HG03354 (cell line): ENCODE measurements around the gene COL4A1.

ENCODE experiments used
- ATAC-seq: cut with Tn5 transposase; IDR thresholded peaks from one replicate; pipeline ENCODE4 v1.9.1; 2021; ENCODE audit warnings: mild to moderate bottlenecking; ENCODE audit not compliant: unreplicated experiment, poor library complexity, severe bottlenecking

The COL4A1 gene

DNA sequence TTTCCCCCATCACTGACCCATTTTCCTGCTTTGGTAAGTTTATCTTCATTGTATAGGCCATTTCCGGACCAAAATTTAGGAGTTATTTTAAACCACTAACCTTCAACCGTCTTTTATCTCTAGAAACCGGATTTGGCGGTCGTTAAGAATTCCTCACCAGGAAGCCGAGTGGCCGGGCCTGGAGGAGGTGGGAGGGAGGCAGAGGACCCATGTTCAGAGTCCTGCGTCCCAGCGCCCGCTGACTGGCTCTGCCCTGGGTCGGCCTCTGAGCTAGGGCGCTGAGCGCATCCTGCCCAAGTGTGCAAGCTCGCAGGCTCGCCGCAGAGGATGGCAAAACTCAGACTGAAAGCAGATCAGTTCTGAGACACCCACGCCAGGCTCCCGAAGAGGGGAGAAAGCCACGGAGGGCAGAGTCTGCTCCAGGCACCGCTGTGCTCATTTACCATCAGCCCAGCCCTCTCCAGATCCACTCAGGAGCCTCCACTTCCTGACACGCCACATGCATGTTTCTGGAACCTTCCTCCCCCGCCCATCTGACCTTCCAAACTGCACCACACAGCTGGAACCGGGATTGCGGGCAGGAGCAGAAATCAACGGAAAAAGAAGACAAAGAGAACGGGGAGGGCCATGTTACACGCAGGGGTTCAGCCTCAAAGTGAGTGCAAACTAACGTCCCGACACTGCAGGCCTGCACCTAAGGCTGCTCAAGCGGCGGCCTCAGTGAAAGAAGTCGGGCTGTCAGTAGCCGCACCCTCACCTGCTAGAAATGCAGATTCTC lies 8.3 kb downstream of the COL4A1 start:
- ATAC-seq, result no peak

DNA sequence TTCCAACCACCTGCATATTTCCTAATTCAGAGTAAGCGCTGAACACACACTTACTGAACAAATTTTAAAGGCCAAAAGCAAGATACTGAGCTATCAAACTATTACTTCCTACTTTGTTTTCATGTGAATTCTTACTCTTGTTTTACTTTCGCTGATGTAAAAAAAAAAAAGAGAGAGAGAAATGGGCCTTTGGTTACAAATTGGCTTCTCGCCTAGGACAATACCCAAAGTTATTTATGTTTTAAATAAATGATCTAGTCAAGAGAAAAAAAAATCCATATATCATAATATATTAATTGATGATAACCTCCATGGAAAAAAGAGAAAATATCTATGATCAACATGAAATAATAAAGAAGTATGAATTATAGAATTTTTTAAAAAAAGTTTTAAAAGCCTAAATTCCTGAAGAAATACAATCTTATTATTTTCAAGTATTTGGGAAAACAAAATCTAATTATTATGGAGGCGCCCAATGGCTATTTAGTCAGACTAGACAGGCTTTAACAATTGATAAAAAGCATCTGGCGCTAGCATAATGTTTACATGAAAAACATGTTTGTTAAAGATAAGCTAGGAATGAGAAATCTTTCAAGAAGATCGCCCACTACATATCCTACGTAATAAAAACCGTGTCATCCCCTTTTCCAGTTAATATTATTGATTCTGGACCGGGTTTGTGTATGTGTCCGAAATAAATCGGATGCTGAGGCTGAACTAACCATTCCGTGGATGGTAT lies 9.0 kb downstream of the COL4A1 start:
- ATAC-seq, result no peak

DNA sequence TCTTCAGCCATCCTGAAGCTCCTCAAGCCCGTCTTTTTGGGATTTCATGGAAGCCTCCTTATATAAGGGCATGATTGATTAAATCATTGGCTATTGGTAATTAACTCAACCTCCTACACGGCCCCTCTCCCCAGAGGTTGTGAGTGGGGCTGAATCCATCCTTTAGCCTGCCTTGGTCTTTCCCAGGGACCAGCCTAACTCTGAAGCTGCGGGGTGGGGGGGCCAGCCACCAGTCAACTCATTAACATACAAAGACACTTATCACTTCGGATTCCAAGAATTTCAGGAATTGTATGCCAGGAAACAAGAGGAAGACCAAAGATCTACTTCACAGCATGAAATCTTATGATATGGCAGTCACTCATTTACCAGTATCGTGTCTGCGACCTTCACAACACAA lies 9.9 kb downstream of the COL4A1 start:
- no peak for ATAC-seq

DNA sequence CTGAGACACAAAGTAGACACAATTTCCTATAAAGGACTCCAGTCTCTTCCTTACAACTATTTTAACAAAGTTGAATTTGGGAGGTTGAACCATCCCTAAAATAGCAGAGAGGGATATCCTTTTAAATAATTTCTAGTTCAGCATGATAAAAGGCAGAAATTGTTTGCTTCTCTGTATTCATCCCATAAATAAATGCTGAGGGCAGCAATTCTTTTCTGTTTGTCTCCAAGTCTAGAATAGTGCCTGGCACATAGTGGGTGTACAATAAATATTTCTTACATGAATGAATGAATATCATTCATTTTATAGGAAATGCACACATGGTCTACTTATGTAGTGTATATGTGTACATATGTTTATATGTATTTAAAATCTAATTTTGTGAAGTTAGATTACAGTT lies 12.3 kb downstream of the COL4A1 start:
- no peak for ATAC-seq

DNA sequence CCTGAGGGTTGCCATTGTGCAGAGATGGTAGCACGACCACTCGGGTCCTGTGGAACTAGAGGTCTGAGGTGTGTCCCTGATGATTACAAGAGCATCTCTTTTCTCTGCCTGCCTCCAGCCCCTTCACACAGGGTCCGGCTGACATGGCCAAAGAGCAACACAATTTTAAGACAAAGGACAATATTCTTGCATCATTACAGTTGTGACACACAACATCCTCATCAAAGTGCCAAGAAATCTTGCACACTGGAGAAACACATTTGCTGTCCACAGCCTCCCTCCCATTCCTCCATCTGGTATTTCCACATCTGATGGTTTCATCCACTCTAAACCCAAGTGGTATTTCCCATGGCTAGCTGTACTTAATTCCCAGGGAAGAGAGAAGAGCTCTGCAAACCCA lies 12.8 kb downstream of the COL4A1 start:
- no peak for ATAC-seq

DNA sequence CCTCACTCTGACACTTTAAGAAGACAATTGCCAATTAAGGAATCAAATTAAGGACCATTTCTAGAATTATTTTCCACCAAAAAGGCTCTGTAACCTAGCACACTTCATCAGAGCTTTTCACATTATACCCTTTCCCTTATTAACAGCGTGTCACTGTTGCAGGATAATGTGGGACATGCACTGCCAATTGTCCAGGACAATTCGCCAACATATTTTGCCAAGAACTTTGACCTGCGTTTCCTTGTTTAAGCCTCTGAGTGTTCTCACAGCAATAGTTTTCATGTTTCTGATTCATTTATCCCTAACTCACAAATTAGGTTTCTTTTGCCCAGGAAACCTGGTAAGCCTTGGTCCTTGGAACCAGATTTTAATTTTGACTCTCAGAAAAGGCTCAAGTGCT lies 13.3 kb downstream of the COL4A1 start:
- no peak for ATAC-seq

DNA sequence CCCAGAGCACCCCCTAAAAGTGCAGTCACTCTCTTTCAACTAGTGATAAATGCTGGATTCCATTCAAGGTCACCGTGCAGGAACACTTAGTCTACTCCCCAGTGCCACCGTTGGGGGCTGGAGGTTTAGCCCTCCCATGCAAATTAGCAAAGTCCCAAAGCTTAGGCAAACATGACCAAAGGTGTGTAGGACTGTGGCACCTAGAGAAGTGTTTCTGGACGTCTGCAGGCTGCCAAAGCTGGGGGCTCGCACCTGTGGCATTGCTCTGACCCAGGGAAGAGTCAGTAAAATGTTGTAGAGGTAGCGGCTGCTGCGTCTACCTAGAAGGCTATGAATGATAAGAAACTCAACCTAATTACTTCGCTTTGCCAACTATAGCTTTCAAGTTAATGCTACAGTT lies 13.9 kb downstream of the COL4A1 start:
- ATAC-seq, result no peak

- no peak for ATAC-seq
Observed at GRCh38 chr13:110291286-110291685, 15.7 kb downstream of the COL4A1 start.

DNA sequence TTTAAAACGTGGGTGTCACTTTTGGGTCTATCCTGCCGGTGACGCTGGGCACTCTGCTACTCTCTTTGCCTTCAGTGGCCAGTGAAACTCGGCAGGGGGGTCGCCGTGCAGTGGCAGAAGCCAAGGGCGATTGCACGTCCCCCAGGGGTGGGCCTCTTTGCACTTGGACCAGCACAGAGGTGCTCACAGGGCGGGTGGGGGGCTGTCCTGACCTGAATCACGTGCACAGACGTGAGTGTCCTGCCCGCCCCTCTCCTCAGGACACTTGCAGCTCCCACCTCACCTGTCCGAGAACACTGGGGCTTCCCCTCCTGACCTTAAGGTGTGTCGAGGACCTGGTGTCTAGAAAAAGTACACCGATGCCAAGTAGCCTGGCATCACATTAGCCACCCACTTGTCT lies 16.1 kb downstream of the COL4A1 start:
- no peak for ATAC-seq

- ATAC-seq, result no peak
Observed at GRCh38 chr13:110290153-110290552, 16.8 kb downstream of the COL4A1 start.

DNA sequence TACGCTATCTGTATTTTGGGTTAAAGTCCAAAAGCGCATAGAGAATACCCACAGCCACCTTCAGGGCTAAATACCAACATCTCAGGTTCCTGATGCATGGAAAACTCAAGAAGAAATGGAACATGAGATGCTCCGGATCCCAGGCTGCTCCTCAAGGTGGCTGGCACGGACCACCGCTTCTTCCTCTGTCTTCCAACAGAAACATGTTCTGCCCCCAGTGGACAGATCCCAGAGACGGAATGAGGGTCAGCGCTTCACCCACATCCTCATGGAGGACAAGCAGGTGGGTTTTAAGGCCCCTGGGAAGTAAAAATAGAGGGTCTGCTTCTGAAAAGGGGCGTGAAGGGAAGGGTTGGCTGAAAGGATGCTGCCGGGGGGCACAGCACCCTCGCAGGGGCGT lies 17.3 kb downstream of the COL4A1 start:
- ATAC-seq, result no peak

DNA sequence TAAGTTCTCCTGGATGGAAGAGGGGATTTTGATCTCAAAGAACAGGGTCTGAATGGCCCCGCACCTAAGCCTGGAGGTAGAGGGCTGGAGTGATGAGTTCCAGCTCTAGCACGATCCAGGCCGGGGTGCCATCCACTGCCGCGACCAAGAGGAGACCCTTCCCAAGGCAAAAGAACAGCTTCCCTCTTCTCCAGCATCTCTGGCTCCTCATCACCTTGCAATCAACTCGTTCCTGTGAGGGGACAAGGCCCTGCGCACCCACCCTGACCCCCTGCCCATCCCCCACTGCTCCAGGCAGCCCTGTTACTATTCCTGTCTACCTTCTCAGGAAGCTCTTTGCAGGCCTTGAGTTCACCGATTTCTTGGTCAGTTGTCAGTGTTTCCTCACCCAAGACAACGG lies 17.8 kb downstream of the COL4A1 start:
- no peak for ATAC-seq

- ATAC-seq, result no peak
Observed at GRCh38 chr13:110286833-110287819, 19.8 kb downstream of the COL4A1 start.

DNA sequence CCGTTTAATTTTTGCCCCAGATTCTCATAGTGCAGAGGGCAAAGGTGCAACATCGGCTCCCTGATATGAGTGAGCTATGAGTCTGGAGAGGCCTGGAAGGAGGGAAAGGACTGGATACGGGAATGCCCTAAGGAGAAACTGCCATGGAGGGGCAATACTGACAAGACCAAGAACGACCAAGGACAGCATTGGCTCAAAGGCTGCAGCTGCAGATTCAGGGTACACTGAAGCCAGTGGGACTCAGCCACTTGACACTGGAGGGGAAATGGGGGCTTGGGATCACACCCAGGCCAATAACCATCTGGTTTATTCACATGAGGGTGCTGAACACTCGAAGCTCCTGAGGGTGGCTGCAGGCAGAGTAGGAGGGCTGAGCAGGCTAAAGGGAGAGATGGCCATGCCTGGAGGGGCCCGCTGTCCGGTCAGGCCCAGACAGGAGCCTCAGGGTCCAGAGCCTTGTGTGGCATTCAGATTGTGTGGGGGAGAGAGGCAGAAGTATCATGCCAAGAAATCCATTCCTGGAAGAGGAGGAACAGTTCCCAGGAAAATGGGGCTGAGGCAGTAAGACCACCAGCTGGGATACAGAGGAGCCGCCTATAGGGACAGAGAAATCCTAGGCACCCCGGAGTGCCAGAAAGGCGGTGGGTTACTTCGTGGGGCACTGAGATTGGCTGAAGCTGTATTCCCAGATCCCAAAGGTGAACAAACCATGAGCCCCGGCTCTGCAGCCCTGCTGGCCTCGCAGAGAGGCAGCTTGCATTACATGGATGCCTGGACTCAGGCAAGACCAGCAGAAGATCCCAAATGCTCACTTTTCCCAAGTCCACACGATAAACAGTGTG lies 20.7 kb downstream of the COL4A1 start:
- no peak for ATAC-seq

DNA sequence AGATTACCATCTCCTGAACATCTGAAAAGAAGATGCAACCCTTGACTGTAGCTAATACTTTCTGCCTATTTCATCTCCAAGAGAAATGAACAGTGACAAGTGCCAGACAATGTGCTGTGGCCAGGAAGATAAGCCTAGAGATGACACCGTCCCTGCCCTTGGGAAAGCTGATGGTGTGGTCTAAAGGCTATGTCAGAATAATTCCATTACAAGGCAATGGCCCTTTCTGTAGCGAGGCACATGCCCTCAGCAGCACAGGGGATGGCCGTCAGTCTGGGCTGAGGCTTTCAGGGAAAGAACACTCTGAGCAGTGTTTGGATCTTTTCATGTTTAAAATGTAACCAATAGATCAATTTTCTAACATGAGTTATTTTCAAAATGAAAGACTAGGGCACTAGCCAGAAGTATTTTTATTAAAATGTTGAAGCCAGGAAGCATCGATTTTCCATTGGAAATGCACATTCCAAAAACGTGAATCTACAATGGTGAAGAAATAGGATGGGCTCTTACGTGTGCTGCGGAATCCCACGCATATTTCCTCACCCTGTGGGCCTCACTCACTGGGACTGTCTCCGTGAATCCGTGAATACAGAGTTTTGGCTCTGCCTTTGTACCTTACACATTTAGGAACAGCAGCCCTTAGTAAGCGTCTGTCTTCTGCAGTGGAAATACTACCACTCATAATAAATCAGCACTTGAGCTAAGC lies 22.0 kb downstream of the COL4A1 start:
- no peak for ATAC-seq

- no peak for ATAC-seq
Observed at GRCh38 chr13:110283736-110284517, 23.0 kb downstream of the COL4A1 start.

- no peak for ATAC-seq
Observed at GRCh38 chr13:110282316-110282841, 24.6 kb downstream of the COL4A1 start.

GRCh38 chr13:110281736-110282135 lies 25.2 kb downstream of the COL4A1 start:
- no peak for ATAC-seq
